MM.1S (cell line): ENCODE data around the gene MZT1.

Experiments used
- CTCF ChIP-seq: fragments of 300-600 bp; sonication (generic); IDR thresholded peaks from 2 replicates; pipeline ENCODE4 v1.5.1; 2016; ENCODE audit warnings: antibody characterized with exemption, low read length, mixed read lengths
- EZH2 ChIP-seq: fragments of 300-600 bp; sonication (generic); optimal IDR thresholded peaks from 2 replicates; pipeline ENCODE3; 2017; ENCODE audit warnings: low read depth, mild to moderate bottlenecking, antibody characterized with exemption, low read length, mixed read lengths

DNA sequence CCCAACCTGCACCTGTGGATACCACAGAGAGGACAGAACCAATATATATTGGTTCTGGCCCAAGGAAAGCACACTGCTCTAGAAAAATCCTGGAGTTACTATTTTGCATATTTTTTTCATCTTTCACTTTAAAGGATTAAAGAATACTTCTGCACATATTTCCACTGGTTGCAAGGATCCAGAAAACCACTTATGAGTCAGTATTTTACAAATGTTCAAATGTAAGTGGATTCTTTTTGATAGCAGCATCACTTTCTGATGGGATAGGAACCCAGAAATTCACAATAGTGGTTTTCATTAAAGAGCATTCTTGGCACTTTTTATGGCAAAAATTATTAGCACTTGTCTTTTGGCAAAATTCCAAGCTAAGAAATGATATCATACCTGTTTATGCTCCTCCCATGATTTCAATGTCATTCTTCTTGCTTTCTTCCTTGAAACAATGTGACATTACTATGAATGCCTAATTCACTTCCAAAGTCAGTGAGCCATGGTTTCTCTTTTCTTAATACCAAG lies 38.2 kb downstream of the MZT1 start:
- TF ChIP-seq CTCF (no peak), EZH2 (no peak)
